Spleen (tissue), 7 donors: ENCODE results near the gene NAA15.
"Not testable (repeated sequence)": the region's sequence is repeated elsewhere in the genome, so short reads cannot be mapped to it uniquely, and the experiment has no call there.

ENCODE experiments used
- CTCF ChIP-seq, 11 experiments: fragments of 200-600 bp in 7 of 11; fragments of 450-650 bp in 4 of 11; sonication (generic) in 4 of 11; IDR thresholded peaks in 8 of 11; conservative IDR thresholded peaks in 3 of 11; 1 replicate in 7 of 11; 2 replicates in 4 of 11; pipeline versions ENCODE4 v1.4.0 to v1.8.0; 2016 to 2021; ENCODE audit warnings: antibody characterized with exemption in 11 of 11, inconsistent platforms in 4 of 11, mild to moderate bottlenecking in 1 of 11
- POLR2A ChIP-seq, 3 donors: fragments of 450-650 bp; IDR thresholded peaks; one replicate each; pipeline ENCODE4 v1.5.1; 2017; ENCODE audit warnings: antibody characterized with exemption in 3 of 3, mild to moderate bottlenecking in 1 of 3
- donor health status: DM: no; HTN: no; CAD: no; lungs with moderate emphysema.
- donor health status: DM: no; HTN: no; CAD: no.
- donor health status: DM: no; HTN: no; CAD: no.

- TF ChIP-seq POLR2A (IDR thresholded peaks at IDR 0.05); CTCF (IDR thresholded peaks at IDR 0.05 in 8 of 11, conservative IDR thresholded peaks at IDR 0.05 in 3 of 11): not testable (repeated sequence)
Measured at GRCh38 chr4:139313414-139313813, 12.1 kb downstream of the NAA15 start.
